ENCODE data around the gene CPM. TPM values are rescaled to one million over a fixed set of nuclear protein-coding genes. Genes with fewer than 3 reads are reported as not detected.

The CPM gene
- total and polyA plus RNA-seq, 10 of the 15 experiments (the other 5 are each of a cell fraction or from before 2014, with no cell fraction given): 0.06 to 1.7 (median 0.41) TPM

DNA sequence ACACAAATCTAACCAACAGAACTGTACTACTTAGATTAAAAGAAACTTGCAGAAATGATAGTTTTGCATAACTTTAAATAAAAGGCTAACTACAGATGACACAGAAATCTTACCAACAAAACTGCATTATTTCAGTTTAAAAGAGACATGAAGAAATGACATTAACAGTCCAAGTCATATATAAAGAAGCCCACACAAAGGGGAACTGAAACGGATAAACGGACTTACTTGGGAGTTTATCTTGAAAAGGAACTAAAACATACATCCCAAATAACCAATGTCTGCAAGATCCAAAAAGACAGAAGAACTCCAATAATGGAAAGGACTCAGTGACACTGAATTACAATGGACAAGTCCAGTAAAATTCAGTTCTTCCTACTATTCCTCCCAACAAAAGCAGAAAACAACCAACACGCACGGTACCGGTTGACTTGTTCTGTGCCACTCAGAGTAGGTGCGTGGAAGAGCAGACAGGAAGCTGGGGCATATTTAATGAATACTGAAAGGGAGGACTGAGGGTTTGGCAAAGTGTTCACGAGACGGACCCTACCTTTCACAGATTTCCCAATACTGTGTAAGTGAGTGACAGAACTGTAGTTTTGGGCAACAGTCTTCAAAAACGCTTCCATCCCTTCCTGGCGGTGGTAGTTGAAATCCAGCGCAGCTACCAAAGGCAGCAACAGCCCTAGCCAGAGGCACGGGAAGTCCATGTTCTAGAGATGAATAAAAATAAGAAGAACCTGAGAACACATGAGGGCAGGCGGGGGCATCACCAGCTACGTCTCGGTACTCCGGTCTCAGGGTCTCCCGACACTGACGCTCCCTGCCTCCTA is 627 bp downstream of the CPM start (continued):
- TF ChIP-seq, protein P1, sequence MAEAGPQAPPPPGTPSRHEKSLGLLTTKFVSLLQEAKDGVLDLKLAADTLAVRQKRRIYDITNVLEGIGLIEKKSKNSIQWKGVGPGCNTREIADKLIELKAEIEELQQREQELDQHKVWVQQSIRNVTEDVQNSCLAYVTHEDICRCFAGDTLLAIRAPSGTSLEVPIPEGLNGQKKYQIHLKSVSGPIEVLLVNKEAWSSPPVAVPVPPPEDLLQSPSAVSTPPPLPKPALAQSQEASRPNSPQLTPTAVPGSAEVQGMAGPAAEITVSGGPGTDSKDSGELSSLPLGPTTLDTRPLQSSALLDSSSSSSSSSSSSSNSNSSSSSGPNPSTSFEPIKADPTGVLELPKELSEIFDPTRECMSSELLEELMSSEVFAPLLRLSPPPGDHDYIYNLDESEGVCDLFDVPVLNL (IDR thresholded peaks at IDR 0.05; ENCODE audit: low read depth, low read length): no peak
- TF ChIP-seq TARDBP (IDR thresholded peaks at IDR 0.05; ENCODE audit: borderline replicate concordance): no peak
- TF ChIP-seq, protein P2, sequence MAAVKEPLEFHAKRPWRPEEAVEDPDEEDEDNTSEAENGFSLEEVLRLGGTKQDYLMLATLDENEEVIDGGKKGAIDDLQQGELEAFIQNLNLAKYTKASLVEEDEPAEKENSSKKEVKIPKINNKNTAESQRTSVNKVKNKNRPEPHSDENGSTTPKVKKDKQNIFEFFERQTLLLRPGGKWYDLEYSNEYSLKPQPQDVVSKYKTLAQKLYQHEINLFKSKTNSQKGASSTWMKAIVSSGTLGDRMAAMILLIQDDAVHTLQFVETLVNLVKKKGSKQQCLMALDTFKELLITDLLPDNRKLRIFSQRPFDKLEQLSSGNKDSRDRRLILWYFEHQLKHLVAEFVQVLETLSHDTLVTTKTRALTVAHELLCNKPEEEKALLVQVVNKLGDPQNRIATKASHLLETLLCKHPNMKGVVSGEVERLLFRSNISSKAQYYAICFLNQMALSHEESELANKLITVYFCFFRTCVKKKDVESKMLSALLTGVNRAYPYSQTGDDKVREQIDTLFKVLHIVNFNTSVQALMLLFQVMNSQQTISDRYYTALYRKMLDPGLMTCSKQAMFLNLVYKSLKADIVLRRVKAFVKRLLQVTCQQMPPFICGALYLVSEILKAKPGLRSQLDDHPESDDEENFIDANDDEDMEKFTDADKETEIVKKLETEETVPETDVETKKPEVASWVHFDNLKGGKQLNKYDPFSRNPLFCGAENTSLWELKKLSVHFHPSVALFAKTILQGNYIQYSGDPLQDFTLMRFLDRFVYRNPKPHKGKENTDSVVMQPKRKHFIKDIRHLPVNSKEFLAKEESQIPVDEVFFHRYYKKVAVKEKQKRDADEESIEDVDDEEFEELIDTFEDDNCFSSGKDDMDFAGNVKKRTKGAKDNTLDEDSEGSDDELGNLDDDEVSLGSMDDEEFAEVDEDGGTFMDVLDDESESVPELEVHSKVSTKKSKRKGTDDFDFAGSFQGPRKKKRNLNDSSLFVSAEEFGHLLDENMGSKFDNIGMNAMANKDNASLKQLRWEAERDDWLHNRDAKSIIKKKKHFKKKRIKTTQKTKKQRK (IDR thresholded peaks at IDR 0.05; ENCODE audit: low read depth, low read length): no peak
- no peak for TF ChIP-seq RUNX3 (IDR thresholded peaks at IDR 0.05; ENCODE audit: low read length)
- TF ChIP-seq SREBF1 (IDR thresholded peaks at IDR 0.05; ENCODE audit: low read length): no peak
- TF ChIP-seq ETV6 (conservative IDR thresholded peaks at IDR 0.05 in 1 of 2, IDR thresholded peaks at IDR 0.05 in 1 of 2; ENCODE audit: borderline replicate concordance in 1 of 2, low read depth in 1 of 2): no peak
- TF ChIP-seq NFIC (IDR thresholded peaks at IDR 0.05; ENCODE audit: low read depth, low read length): no peak
- TF ChIP-seq, protein P3, sequence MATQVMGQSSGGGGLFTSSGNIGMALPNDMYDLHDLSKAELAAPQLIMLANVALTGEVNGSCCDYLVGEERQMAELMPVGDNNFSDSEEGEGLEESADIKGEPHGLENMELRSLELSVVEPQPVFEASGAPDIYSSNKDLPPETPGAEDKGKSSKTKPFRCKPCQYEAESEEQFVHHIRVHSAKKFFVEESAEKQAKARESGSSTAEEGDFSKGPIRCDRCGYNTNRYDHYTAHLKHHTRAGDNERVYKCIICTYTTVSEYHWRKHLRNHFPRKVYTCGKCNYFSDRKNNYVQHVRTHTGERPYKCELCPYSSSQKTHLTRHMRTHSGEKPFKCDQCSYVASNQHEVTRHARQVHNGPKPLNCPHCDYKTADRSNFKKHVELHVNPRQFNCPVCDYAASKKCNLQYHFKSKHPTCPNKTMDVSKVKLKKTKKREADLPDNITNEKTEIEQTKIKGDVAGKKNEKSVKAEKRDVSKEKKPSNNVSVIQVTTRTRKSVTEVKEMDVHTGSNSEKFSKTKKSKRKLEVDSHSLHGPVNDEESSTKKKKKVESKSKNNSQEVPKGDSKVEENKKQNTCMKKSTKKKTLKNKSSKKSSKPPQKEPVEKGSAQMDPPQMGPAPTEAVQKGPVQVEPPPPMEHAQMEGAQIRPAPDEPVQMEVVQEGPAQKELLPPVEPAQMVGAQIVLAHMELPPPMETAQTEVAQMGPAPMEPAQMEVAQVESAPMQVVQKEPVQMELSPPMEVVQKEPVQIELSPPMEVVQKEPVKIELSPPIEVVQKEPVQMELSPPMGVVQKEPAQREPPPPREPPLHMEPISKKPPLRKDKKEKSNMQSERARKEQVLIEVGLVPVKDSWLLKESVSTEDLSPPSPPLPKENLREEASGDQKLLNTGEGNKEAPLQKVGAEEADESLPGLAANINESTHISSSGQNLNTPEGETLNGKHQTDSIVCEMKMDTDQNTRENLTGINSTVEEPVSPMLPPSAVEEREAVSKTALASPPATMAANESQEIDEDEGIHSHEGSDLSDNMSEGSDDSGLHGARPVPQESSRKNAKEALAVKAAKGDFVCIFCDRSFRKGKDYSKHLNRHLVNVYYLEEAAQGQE (IDR thresholded peaks at IDR 0.05; ENCODE audit: low read depth, low read length): no peak
- no peak for TF ChIP-seq TCF12 (IDR thresholded peaks at IDR 0.05; ENCODE audit: low read depth, low read length)
- TF ChIP-seq NR2C2 (IDR thresholded peaks at IDR 0.05; ENCODE audit: borderline replicate concordance, control insufficient read depth, insufficient read length, low read depth): no peak
- TF ChIP-seq BRCA1 (IDR thresholded peaks at IDR 0.05; ENCODE audit: low read depth, low read length): no peak
- TF ChIP-seq, protein P4, sequence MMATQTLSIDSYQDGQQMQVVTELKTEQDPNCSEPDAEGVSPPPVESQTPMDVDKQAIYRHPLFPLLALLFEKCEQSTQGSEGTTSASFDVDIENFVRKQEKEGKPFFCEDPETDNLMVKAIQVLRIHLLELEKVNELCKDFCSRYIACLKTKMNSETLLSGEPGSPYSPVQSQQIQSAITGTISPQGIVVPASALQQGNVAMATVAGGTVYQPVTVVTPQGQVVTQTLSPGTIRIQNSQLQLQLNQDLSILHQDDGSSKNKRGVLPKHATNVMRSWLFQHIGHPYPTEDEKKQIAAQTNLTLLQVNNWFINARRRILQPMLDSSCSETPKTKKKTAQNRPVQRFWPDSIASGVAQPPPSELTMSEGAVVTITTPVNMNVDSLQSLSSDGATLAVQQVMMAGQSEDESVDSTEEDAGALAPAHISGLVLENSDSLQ (IDR thresholded peaks at IDR 0.05): peak; percentile 49
- TF ChIP-seq, protein P5, sequence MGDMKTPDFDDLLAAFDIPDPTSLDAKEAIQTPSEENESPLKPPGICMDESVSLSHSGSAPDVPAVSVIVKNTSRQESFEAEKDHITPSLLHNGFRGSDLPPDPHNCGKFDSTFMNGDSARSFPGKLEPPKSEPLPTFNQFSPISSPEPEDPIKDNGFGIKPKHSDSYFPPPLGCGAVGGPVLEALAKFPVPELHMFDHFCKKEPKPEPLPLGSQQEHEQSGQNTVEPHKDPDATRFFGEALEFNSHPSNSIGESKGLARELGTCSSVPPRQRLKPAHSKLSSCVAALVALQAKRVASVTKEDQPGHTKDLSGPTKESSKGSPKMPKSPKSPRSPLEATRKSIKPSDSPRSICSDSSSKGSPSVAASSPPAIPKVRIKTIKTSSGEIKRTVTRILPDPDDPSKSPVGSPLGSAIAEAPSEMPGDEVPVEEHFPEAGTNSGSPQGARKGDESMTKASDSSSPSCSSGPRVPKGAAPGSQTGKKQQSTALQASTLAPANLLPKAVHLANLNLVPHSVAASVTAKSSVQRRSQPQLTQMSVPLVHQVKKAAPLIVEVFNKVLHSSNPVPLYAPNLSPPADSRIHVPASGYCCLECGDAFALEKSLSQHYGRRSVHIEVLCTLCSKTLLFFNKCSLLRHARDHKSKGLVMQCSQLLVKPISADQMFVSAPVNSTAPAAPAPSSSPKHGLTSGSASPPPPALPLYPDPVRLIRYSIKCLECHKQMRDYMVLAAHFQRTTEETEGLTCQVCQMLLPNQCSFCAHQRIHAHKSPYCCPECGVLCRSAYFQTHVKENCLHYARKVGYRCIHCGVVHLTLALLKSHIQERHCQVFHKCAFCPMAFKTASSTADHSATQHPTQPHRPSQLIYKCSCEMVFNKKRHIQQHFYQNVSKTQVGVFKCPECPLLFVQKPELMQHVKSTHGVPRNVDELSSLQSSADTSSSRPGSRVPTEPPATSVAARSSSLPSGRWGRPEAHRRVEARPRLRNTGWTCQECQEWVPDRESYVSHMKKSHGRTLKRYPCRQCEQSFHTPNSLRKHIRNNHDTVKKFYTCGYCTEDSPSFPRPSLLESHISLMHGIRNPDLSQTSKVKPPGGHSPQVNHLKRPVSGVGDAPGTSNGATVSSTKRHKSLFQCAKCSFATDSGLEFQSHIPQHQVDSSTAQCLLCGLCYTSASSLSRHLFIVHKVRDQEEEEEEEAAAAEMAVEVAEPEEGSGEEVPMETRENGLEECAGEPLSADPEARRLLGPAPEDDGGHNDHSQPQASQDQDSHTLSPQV (IDR thresholded peaks at IDR 0.05): no peak
- no peak for TF ChIP-seq FOS (IDR thresholded peaks at IDR 0.05; ENCODE audit: borderline replicate concordance, extremely low read depth, insufficient read length)
- no peak for TF ChIP-seq TCF3 (IDR thresholded peaks at IDR 0.05; ENCODE audit: borderline replicate concordance, insufficient read depth, low read depth, low read length)

Data from GM12878 (cell line).